Astrocyte (in vitro differentiated cells and primary cell): ENCODE data around the gene PLD1. TPM values are rescaled to one million over a fixed set of nuclear protein-coding genes. Genes with fewer than 3 reads are reported as not detected.

ENCODE experiments used
- DNase-seq: peaks from one replicate; pipeline ENCODE4 v3.0.0-alpha.2; 2010; ENCODE audit warnings: low read depth
- FAIRE-seq: peaks from 2 replicates; lab custom pipeline; 2011; peaks lifted over from hg19 to GRCh38; lab: Jason Lieb, UNC
- H2AFZ ChIP-seq: 2 replicates; pipeline ENCODE4 v1.6.0; 2012; ENCODE audit warnings: low read depth, low read length, inconsistent platforms
- H3K27ac ChIP-seq: 2 replicates; pipeline ENCODE4 v1.5.1; 2011; ENCODE audit warnings: low read depth, low read length, inconsistent platforms
- H3K27me3 ChIP-seq: 2 replicates; pipeline ENCODE4 v1.6.0; 2011; ENCODE audit warnings: low read length, inconsistent platforms; ENCODE audit not compliant: insufficient read depth
- H3K36me3 ChIP-seq: 2 replicates; pipeline ENCODE4 v1.5.1; 2011; ENCODE audit warnings: low read length, inconsistent platforms; ENCODE audit not compliant: insufficient read depth
- H3K4me1 ChIP-seq: 2 replicates; pipeline ENCODE4 v1.5.1; 2011; ENCODE audit warnings: low read length, inconsistent platforms; ENCODE audit not compliant: insufficient read depth
- H3K4me2 ChIP-seq: 2 replicates; pipeline ENCODE4 v1.6.0; 2012; ENCODE audit warnings: low read length, inconsistent platforms
- H3K4me3 ChIP-seq: 2 replicates; pipeline ENCODE4 v1.5.1; 2011; ENCODE audit warnings: low read depth, mild to moderate bottlenecking, low read length, inconsistent platforms; ENCODE audit not compliant: insufficient read depth
- H3K79me2 ChIP-seq: 2 replicates; pipeline ENCODE4 v1.6.0; 2012; ENCODE audit warnings: mild to moderate bottlenecking, low read length, inconsistent platforms; ENCODE audit not compliant: insufficient read depth
- H3K9ac ChIP-seq: 2 replicates; pipeline ENCODE4 v1.6.0; 2012; ENCODE audit warnings: mild to moderate bottlenecking, low read length, inconsistent platforms
- H3K9me3 ChIP-seq: 2 replicates; pipeline ENCODE4 v1.5.1; 2012; ENCODE audit warnings: low read depth, mild to moderate bottlenecking, low read length, inconsistent platforms; ENCODE audit not compliant: insufficient read depth
- H4K20me1 ChIP-seq: 2 replicates; pipeline ENCODE4 v1.6.0; 2012; ENCODE audit warnings: low read length, inconsistent platforms; ENCODE audit not compliant: insufficient read depth
- H3K27ac Mint-ChIP-seq: one replicate; pipeline ENCODE4 v1.8.0; 2021; ENCODE audit warnings: mild to moderate bottlenecking, mixed read lengths; ENCODE audit not compliant: unreplicated experiment
- H3K27me3 Mint-ChIP-seq: one replicate; pipeline ENCODE4 v1.8.0; 2021; ENCODE audit warnings: low read depth, mixed read lengths; ENCODE audit not compliant: unreplicated experiment
- H3K36me3 Mint-ChIP-seq: one replicate; pipeline ENCODE4 v1.8.0; 2021; ENCODE audit warnings: low read depth, mixed read lengths; ENCODE audit not compliant: unreplicated experiment
- H3K4me1 Mint-ChIP-seq: one replicate; pipeline ENCODE4 v1.8.0; 2021; ENCODE audit warnings: low read depth, mixed read lengths; ENCODE audit not compliant: unreplicated experiment
- H3K4me3 Mint-ChIP-seq: one replicate; pipeline ENCODE4 v1.8.0; 2021; ENCODE audit warnings: mild to moderate bottlenecking, moderate library complexity, mixed read lengths; ENCODE audit not compliant: unreplicated experiment
- H3K9me3 Mint-ChIP-seq: one replicate; pipeline ENCODE4 v1.8.0; 2021; ENCODE audit warnings: mild to moderate bottlenecking, mixed read lengths; ENCODE audit not compliant: unreplicated experiment
- CTCF ChIP-seq: IDR thresholded peaks from 2 replicates; pipeline ENCODE4 v1.5.1; 2011; ENCODE audit warnings: low read depth, mild to moderate bottlenecking, inconsistent platforms, low read length, moderate library complexity; ENCODE audit not compliant: insufficient read depth
- EZH2 ChIP-seq: IDR thresholded peaks from 2 replicates; pipeline ENCODE4 v1.6.1; 2012; ENCODE audit warnings: mild to moderate bottlenecking, low read length, inconsistent platforms; ENCODE audit not compliant: insufficient read depth
- total RNA-seq: library from RNA; stranded (reverse); gene quantifications from 2 replicates; pipeline ENCODE4 v1.2.1, GENCODE V29; 2021

The PLD1 gene
- total RNA-seq, 1 donor from 2014 or later = 21.5 TPM

GRCh38 chr3:171574556-171575240, 235.6 kb downstream of the PLD1 start:
- H3K4me1 ChIP-seq = no peaks in the 10 kb centered on the region
- no peaks in the 10 kb centered on the region for H4K20me1 ChIP-seq
- H3K79me2 ChIP-seq = no peaks in the 10 kb centered on the region
- Mint-ChIP-seq H3K36me3 (no peaks in the 10 kb centered on the region), H3K4me3 (no peak overlapping the region), H3K9me3 (peaks cover 4% of the 10 kb centered on the region), H3K27ac (no peak overlapping the region), H3K4me1 (no peaks in the 10 kb centered on the region), H3K27me3 (no peaks in the 10 kb centered on the region)
- H3K4me3 ChIP-seq = no peak overlapping the region
- no peak overlapping the region for H2AFZ ChIP-seq
- no peaks in the 10 kb centered on the region for H3K27me3 ChIP-seq
- FAIRE-seq = no peak
- no peak overlapping the region for H3K27ac ChIP-seq
- no peak for TF ChIP-seq EZH2
- no peak for TF ChIP-seq CTCF
- no peak overlapping the region for H3K4me2 ChIP-seq
- no peak for DNase-seq
- H3K9ac ChIP-seq = no peak overlapping the region
- no peaks in the 10 kb centered on the region for H3K9me3 ChIP-seq
- H3K36me3 ChIP-seq = no peaks in the 10 kb centered on the region

- H3K27ac ChIP-seq = no peak overlapping the region
- Mint-ChIP-seq H3K36me3 (no peaks in the 10 kb centered on the region), H3K27me3 (no peaks in the 10 kb centered on the region), H3K4me3 (no peak overlapping the region), H3K27ac (no peak overlapping the region), H3K4me1 (peaks cover 12% of the 10 kb centered on the region), H3K9me3 (peaks cover 4% of the 10 kb centered on the region)
- DNase-seq = no peak
- H2AFZ ChIP-seq = no peak overlapping the region
- H3K9me3 ChIP-seq = no peaks in the 10 kb centered on the region
- no peak overlapping the region for H3K4me2 ChIP-seq
- no peak overlapping the region for H3K4me3 ChIP-seq
- TF ChIP-seq EZH2 (no peak), CTCF (no peak)
- no peaks in the 10 kb centered on the region for H3K27me3 ChIP-seq
- H4K20me1 ChIP-seq = no peaks in the 10 kb centered on the region
- H3K36me3 ChIP-seq = no peaks in the 10 kb centered on the region
- no peak for FAIRE-seq
- H3K9ac ChIP-seq = no peak overlapping the region
- no peaks in the 10 kb centered on the region for H3K79me2 ChIP-seq
- no peaks in the 10 kb centered on the region for H3K4me1 ChIP-seq
These were observed 240.6 kb downstream of the PLD1 start for GRCh38 chr3:171569571-171570132.

- no peak overlapping the region for H3K4me3 ChIP-seq
- no peak for FAIRE-seq
- TF ChIP-seq CTCF = no peak
- H3K4me2 ChIP-seq = no peak overlapping the region
- peaks cover 4% of the 10 kb centered on the region for H3K9me3 Mint-ChIP-seq
- H3K4me1 Mint-ChIP-seq = peaks cover 14% of the 10 kb centered on the region
- H3K9ac ChIP-seq = no peak overlapping the region
- no peaks in the 10 kb centered on the region for H3K79me2 ChIP-seq
- no peaks in the 10 kb centered on the region for H3K36me3 ChIP-seq
- no peak overlapping the region for H3K27ac Mint-ChIP-seq
- H3K9me3 ChIP-seq = no peaks in the 10 kb centered on the region
- H2AFZ ChIP-seq = no peak overlapping the region
- H4K20me1 ChIP-seq = no peaks in the 10 kb centered on the region
- no peak overlapping the region for H3K27ac ChIP-seq
- DNase-seq = no peak
- H3K4me1 ChIP-seq = no peaks in the 10 kb centered on the region
- no peaks in the 10 kb centered on the region for H3K36me3 Mint-ChIP-seq
- no peaks in the 10 kb centered on the region for H3K27me3 Mint-ChIP-seq
- H3K27me3 ChIP-seq = no peaks in the 10 kb centered on the region
- no peak overlapping the region for H3K4me3 Mint-ChIP-seq
These were observed 241.5 kb downstream of the PLD1 start for GRCh38 chr3:171568766-171569165.
